HepG2 (cell line): ENCODE results near the gene PAX4. TPM values are rescaled to one million over a fixed set of nuclear protein-coding genes. Genes with fewer than 3 reads are reported as not detected.

ENCODE experiments used
- ATF1 ChIP-seq: IDR thresholded peaks from 2 replicates; pipeline ENCODE4 v1.6.1; 2016; ENCODE audit warnings: mild to moderate bottlenecking, control low read depth
- CCDC6 ChIP-seq: sonication (generic); formaldehyde crosslinking; IDR thresholded peaks from 2 replicates; pipeline ENCODE4 v1.8.1; 2022; ENCODE audit warnings: mild to moderate bottlenecking, missing genetic modification reagents, moderate library complexity
- HNF4G ChIP-seq, 2 experiments: sonication (generic) in 1 of 2; formaldehyde crosslinking in 1 of 2; IDR thresholded peaks; 2 replicates each; pipeline versions ENCODE4 v1.4.0 to v1.6.1; 2011 to 2020; ENCODE audit warnings: borderline replicate concordance in 2 of 2, low read depth in 2 of 2, mild to moderate bottlenecking in 2 of 2, low read length in 1 of 2, missing genetic modification reagents in 1 of 2, moderate library complexity in 1 of 2
- HNRNPH1 ChIP-seq: fragments of 200-400 bp; formaldehyde crosslinking; optimal IDR thresholded peaks from 2 replicates; pipeline ENCODE3; 2017; ENCODE audit warnings: mild to moderate bottlenecking, low read depth, low read length
- HNRNPL ChIP-seq: fragments of 200-400 bp; formaldehyde crosslinking; IDR thresholded peaks from 2 replicates; pipeline ENCODE4 v1.6.1; 2017; ENCODE audit warnings: mild to moderate bottlenecking, low read depth, low read length
- ISX ChIP-seq: sonication (generic); formaldehyde crosslinking; conservative IDR thresholded peaks from 2 replicates; pipeline ENCODE4 v1.5.0; 2020; ENCODE audit warnings: missing genetic modification reagents
- KAT8 ChIP-seq: IDR thresholded peaks from 2 replicates; pipeline ENCODE4 v1.6.1; 2016; ENCODE audit warnings: missing genetic modification reagents, missing compliant biosample characterization
- NAIF1 ChIP-seq: sonication (generic); formaldehyde crosslinking; IDR thresholded peaks from 2 replicates; pipeline ENCODE4 v1.5.0; 2020; ENCODE audit warnings: mild to moderate bottlenecking, missing genetic modification reagents, borderline replicate concordance
- PPARG ChIP-seq: conservative IDR thresholded peaks from 2 replicates; pipeline ENCODE4 v1.6.1; 2016; ENCODE audit warnings: missing biosample characterization, missing genetic modification reagents
- RARG ChIP-seq: sonication (generic); formaldehyde crosslinking; IDR thresholded peaks from 2 replicates; pipeline ENCODE4 v1.4.0; 2020; ENCODE audit warnings: low read depth, mild to moderate bottlenecking, missing genetic modification reagents
- RBM39 ChIP-seq: fragments of 200-400 bp; formaldehyde crosslinking; IDR thresholded peaks from one replicate; pipeline ENCODE4 v1.6.1; 2018; ENCODE audit warnings: antibody characterized with exemption, mild to moderate bottlenecking, low read depth, low read length; ENCODE audit not compliant: poor library complexity, severe bottlenecking
- SMAD9 ChIP-seq: sonication (generic); formaldehyde crosslinking; IDR thresholded peaks from 2 replicates; pipeline ENCODE4 v1.5.1; 2020; ENCODE audit warnings: mild to moderate bottlenecking, missing genetic modification reagents
- SP4 ChIP-seq: sonication (generic); formaldehyde crosslinking; IDR thresholded peaks from 2 replicates; pipeline ENCODE4 v1.8.1; 2023; ENCODE audit warnings: mild to moderate bottlenecking, missing genetic modification reagents
- SRSF4 ChIP-seq: fragments of 200-400 bp; formaldehyde crosslinking; IDR thresholded peaks from one replicate; pipeline ENCODE4 v1.6.1; 2018; ENCODE audit warnings: mild to moderate bottlenecking, low read depth, low read length, moderate library complexity; ENCODE audit not compliant: poor library complexity, severe bottlenecking
- TAF15 ChIP-seq: fragments of 200-400 bp; formaldehyde crosslinking; IDR thresholded peaks from one replicate; pipeline ENCODE4 v1.6.1; 2018; ENCODE audit warnings: mild to moderate bottlenecking, low read depth, low read length; ENCODE audit not compliant: poor library complexity, severe bottlenecking
- TBL1XR1 ChIP-seq: fragments of 150-350 bp; IDR thresholded peaks from 2 replicates; pipeline ENCODE4 v1.6.1; 2014; ENCODE audit warnings: borderline replicate concordance, low read length; ENCODE audit not compliant: partially characterized antibody
- ZNF747 ChIP-seq: sonication (generic); formaldehyde crosslinking; IDR thresholded peaks from 2 replicates; pipeline ENCODE4 v1.8.1; 2023; ENCODE audit warnings: missing genetic modification reagents, mild to moderate bottlenecking, borderline replicate concordance
- ZNF75D ChIP-seq: sonication (generic); formaldehyde crosslinking; IDR thresholded peaks from 2 replicates; pipeline ENCODE4 v1.8.1; 2023; ENCODE audit warnings: missing genetic modification reagents, mild to moderate bottlenecking, borderline replicate concordance
- ZNF792 ChIP-seq: IDR thresholded peaks from 2 replicates; pipeline ENCODE4 v1.6.1; 2016
- polyA plus RNA-seq, 8 experiments: library from polyadenylated mRNA; depleted of rRNA in 3 of 8; stranded (reverse) in 7 of 8; unstranded in 1 of 8; fragments of >200 nt; fragmentation: Illumina TruSeq in 4 of 8; extraction: Trizol in 4 of 8; gene quantifications; 2 replicates each; pipeline versions ENCODE4 v1.2.1 to v1.2.3, GENCODE V29; 2011 to 2016; ENCODE audit warnings: low read depth in 4 of 8, missing spikeins in 1 of 8, mixed read lengths in 1 of 8; ENCODE audit not compliant: insufficient read depth in 1 of 8
- total RNA-seq, 5 experiments: library from RNA; depleted of rRNA; stranded (reverse); fragments of >200 nt; fragmentation: Illumina TruSeq; extraction: Trizol; gene quantifications; 2 replicates each; pipeline ENCODE4 v1.2.3, GENCODE V29; 2016; ENCODE audit warnings: low read depth in 1 of 5
- TF ChIP-seq, protein P1 (sequence below): sonication (generic); formaldehyde crosslinking; IDR thresholded peaks from 2 replicates; pipeline ENCODE4 v1.5.1; 2020; ENCODE audit warnings: missing genetic modification reagents, mild to moderate bottlenecking, borderline replicate concordance
- TF ChIP-seq, protein P2 (sequence below): sonication (generic); formaldehyde crosslinking; conservative IDR thresholded peaks from 2 replicates; pipeline ENCODE4 v1.8.0; 2022; ENCODE audit warnings: missing genetic modification reagents
- TF ChIP-seq, protein P3 (sequence below): sonication (generic); formaldehyde crosslinking; IDR thresholded peaks from 2 replicates; pipeline ENCODE4 v1.5.0; 2020; ENCODE audit warnings: missing genetic modification reagents
- TF ChIP-seq, protein P4 (sequence below): sonication (generic); formaldehyde crosslinking; IDR thresholded peaks from 2 replicates; pipeline ENCODE4 v1.4.0; 2020; ENCODE audit warnings: missing genetic modification reagents

Gene PAX4
- total and polyA plus RNA-seq, 2 of the 13 experiments (the other 11 are each of a cell fraction or from before 2014, with no cell fraction given): not detected

DNA sequence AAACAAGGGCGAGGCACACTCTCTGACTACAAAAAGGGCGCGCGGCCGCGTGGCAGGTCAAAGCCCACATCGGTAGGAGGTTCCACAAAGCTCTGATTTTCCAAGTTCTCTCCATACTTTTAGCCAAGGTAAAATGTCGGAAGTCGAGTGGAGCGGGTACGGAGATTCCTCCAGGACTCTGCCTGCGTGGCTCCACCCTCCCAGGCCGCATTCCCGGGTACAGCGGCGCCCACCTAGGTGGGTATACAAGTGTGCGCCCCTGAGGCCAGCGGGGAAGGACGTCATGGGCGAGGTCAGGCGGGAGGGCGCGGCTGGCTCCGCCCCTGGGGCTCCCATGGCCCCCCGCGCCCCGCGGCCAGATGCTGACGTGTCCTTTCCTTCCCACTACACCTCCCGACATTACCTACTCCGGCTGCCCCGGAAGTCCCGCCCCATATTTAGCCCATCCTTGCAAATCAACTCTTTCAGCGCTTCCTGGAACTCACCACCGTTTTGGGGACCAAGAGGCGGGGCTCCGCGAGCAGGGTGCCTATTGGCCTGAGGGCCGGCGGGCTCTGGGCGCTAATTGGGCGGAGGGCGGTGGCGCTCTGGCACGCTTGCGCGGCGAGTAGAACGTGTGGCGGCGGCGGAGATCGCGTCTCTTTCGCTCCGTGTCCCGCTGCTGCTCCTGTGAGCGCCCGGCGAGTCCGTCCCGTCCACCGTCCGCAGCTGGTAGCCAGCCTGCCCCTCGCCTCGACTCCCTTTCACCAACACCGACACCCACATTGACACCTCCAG, 33.8 kb upstream of the PAX4 start, which contains the start of gene SND1 (continued):
- no peak for TF ChIP-seq ZNF75D
- peak; percentile 42; the same call in 1 of the 2 replicates for TF ChIP-seq ZNF747 (CRISPR knock-in tag)
- TF ChIP-seq, protein P1, sequence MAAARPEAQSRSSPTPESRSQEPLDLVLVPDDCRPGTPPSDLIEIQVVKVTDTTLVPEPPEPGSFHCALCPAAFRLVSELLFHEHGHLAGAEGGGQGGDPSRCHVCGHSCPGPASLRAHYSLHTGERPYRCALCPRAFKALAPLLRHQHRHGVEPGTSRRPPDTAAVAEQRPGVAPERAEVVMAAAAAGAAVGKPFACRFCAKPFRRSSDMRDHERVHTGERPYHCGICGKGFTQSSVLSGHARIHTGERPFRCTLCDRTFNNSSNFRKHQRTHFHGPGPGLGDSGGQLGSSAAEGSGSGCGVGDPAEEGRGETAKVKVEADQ (CRISPR knock-in tag): peak; percentile 88
- TF ChIP-seq, protein P2, sequence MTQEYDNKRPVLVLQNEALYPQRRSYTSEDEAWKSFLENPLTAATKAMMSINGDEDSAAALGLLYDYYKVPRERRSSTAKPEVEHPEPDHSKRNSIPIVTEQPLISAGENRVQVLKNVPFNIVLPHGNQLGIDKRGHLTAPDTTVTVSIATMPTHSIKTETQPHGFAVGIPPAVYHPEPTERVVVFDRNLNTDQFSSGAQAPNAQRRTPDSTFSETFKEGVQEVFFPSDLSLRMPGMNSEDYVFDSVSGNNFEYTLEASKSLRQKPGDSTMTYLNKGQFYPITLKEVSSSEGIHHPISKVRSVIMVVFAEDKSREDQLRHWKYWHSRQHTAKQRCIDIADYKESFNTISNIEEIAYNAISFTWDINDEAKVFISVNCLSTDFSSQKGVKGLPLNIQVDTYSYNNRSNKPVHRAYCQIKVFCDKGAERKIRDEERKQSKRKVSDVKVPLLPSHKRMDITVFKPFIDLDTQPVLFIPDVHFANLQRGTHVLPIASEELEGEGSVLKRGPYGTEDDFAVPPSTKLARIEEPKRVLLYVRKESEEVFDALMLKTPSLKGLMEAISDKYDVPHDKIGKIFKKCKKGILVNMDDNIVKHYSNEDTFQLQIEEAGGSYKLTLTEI (CRISPR knock-in tag): no peak
- TF ChIP-seq SP4: peak; percentile 82
- no peak for TF ChIP-seq RARG (CRISPR knock-in tag)
- TF ChIP-seq PPARG (CRISPR knock-in tag): peak; percentile 30; the same call in 1 of the 2 replicates
- peak; percentile 13; the same call in 1 of the 2 replicates for TF ChIP-seq NAIF1 (CRISPR knock-in tag)
- TF ChIP-seq SRSF4: no peak
- peak; percentile 76 for TF ChIP-seq RBM39
- TF ChIP-seq, protein P3, sequence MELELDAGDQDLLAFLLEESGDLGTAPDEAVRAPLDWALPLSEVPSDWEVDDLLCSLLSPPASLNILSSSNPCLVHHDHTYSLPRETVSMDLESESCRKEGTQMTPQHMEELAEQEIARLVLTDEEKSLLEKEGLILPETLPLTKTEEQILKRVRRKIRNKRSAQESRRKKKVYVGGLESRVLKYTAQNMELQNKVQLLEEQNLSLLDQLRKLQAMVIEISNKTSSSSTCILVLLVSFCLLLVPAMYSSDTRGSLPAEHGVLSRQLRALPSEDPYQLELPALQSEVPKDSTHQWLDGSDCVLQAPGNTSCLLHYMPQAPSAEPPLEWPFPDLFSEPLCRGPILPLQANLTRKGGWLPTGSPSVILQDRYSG (CRISPR knock-in tag): 0 out of 2 replicates have a peak, but pooled peaks have one; percentile 57
- peak; percentile 82 for TF ChIP-seq ATF1 (CRISPR knock-in tag)
- peak; percentile 93 for TF ChIP-seq KAT8 (CRISPR knock-in tag)
- no peak for TF ChIP-seq SMAD9
- TF ChIP-seq TAF15: no peak
- TF ChIP-seq HNF4G (IDR thresholded peaks at IDR 0.05; ENCODE audit: borderline replicate concordance, low read depth, low read length): no peak
- no peak for TF ChIP-seq HNF4G (CRISPR knock-in tag; IDR thresholded peaks at IDR 0.05; ENCODE audit: borderline replicate concordance, low read depth)
- 0 out of 2 replicates have a peak, but pooled peaks have one; percentile 38 for TF ChIP-seq HNRNPL
- peak; percentile 35; the same call in 1 of the 2 replicates for TF ChIP-seq CCDC6 (CRISPR knock-in tag)
- peak; percentile 67 for TF ChIP-seq ZNF792
- no peak for TF ChIP-seq TBL1XR1
- no peak for TF ChIP-seq HNRNPH1
- no peak for TF ChIP-seq ISX (CRISPR knock-in tag)
- TF ChIP-seq, protein P4, sequence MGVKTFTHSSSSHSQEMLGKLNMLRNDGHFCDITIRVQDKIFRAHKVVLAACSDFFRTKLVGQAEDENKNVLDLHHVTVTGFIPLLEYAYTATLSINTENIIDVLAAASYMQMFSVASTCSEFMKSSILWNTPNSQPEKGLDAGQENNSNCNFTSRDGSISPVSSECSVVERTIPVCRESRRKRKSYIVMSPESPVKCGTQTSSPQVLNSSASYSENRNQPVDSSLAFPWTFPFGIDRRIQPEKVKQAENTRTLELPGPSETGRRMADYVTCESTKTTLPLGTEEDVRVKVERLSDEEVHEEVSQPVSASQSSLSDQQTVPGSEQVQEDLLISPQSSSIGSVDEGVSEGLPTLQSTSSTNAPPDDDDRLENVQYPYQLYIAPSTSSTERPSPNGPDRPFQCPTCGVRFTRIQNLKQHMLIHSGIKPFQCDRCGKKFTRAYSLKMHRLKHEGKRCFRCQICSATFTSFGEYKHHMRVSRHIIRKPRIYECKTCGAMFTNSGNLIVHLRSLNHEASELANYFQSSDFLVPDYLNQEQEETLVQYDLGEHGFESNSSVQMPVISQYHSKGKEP (CRISPR knock-in tag): no peak
